Neural crest cell (in vitro differentiated cells): Measurements from ENCODE around the gene KMT2E. TPM values are rescaled to one million over a fixed set of nuclear protein-coding genes. Genes with fewer than 3 reads are reported as not detected.

ENCODE experiments used
- DNase-seq: peaks from one replicate; pipeline ENCODE4 v3.0.0; 2021; ENCODE audit warnings: low read depth, mixed read lengths, low spot score
- H3K27ac Mint-ChIP-seq: one replicate; pipeline ENCODE4 v1.8.0; 2021; ENCODE audit warnings: mild to moderate bottlenecking, mixed read lengths; ENCODE audit not compliant: unreplicated experiment
- H3K27me3 Mint-ChIP-seq: 2 replicates; pipeline ENCODE4 v1.8.0; 2021; ENCODE audit warnings: low read depth, mild to moderate bottlenecking, mixed read lengths
- H3K36me3 Mint-ChIP-seq: 2 replicates; pipeline ENCODE4 v1.8.0; 2021; ENCODE audit warnings: low read depth, mild to moderate bottlenecking, mixed read lengths
- H3K4me1 Mint-ChIP-seq: 2 replicates; pipeline ENCODE4 v1.8.0; 2021; ENCODE audit warnings: mixed read lengths
- H3K4me3 Mint-ChIP-seq: one replicate; pipeline ENCODE4 v1.8.0; 2021; ENCODE audit warnings: mild to moderate bottlenecking, mixed read lengths
- H3K9me3 Mint-ChIP-seq: 2 replicates; pipeline ENCODE4 v1.8.0; 2021; ENCODE audit warnings: mixed read lengths
- CTCF ChIP-seq: fragments of 200-600 bp; sonication (generic); conservative IDR thresholded peaks from 2 replicates; pipeline ENCODE4 v1.5.0; 2021; ENCODE audit warnings: antibody characterized with exemption, mild to moderate bottlenecking
- total RNA-seq: library from RNA; stranded (reverse); gene quantifications from 2 replicates; pipeline ENCODE4 v1.2.1, GENCODE V29; 2021

KMT2E gene
- total RNA-seq, 1 donor from 2014 or later = 75.5 TPM

- Mint-ChIP-seq H3K36me3 (no peaks in the 10 kb centered on the region), H3K9me3 (no peaks in the 10 kb centered on the region), H3K4me1 (peaks cover 81% of the 10 kb centered on the region), H3K27me3 (no peaks in the 10 kb centered on the region), H3K27ac (peak overlapping the region; percentile 1), H3K4me3 (peak overlapping the region; percentile 9)
- no peak for TF ChIP-seq CTCF
- no peak for DNase-seq
Measured at GRCh38 chr7:104980440-104980839, 33.6 kb upstream of the KMT2E start.

DNA sequence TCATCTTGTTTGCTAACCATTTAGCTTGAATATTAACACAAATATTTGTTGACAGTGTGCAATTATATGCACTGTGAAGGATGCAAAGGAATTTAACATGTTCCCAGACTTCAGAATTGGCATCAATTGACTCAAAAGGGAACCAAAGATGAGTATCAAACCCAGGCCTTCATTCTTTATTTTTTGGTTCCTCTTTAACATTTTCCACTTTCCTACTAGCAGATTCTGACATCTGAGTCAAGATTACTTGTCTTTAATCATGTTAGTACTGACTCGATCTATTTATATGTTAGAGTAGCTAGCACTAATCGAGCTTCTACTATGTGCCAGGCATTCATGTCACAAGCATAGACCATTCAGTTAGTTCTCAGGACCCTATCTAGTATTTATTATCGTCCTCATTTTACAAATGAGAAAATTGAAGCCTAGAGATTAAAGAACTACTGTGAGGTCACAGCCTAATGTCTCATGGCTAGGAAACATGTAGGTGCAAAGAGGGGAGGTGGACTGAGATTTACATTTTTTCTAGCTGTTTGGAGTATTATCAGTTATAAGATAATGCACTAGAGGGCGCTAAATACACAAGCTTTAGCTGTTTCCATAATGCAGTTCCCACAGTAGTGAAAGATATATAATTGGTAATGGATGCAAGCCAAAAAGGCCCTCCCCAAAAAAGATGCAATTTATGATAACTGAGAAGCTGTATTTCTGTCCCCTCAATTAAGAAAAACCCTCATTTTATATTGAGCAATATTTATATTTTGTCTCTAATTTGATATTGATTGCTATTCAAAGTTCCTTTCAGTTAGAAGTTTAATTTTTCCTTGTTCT, 32.9 kb upstream of the KMT2E start:
- H3K27ac Mint-ChIP-seq = no peak overlapping the region
- TF ChIP-seq CTCF = peak; percentile 85
- H3K4me1 Mint-ChIP-seq = peaks cover 85% of the 10 kb centered on the region
- no peaks in the 10 kb centered on the region for H3K9me3 Mint-ChIP-seq
- no peaks in the 10 kb centered on the region for H3K36me3 Mint-ChIP-seq
- no peaks in the 10 kb centered on the region for H3K27me3 Mint-ChIP-seq
- no peak for DNase-seq
- peak overlapping the region; percentile 67 for H3K4me3 Mint-ChIP-seq

DNA sequence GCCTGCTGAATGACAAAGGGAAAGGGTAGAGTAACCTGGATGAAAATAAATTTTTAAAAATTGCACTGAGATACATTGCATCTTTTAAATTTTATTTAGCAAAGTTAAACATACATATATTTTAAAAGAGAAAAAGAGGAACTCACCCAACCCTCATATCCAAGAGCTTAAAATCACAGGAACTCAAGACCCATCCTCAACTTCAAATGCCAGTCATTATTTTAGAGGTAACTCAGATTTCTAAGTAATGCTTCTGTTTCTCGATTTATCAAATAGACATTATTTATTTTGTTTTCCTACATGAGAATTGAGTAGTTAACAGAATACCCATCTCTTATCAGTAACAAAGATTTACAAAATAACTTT, 32.4 kb upstream of the KMT2E start:
- peaks cover 90% of the 10 kb centered on the region for H3K4me1 Mint-ChIP-seq
- no peak overlapping the region for H3K27ac Mint-ChIP-seq
- H3K9me3 Mint-ChIP-seq = no peaks in the 10 kb centered on the region
- no peak for DNase-seq
- H3K27me3 Mint-ChIP-seq = no peaks in the 10 kb centered on the region
- H3K36me3 Mint-ChIP-seq = no peaks in the 10 kb centered on the region
- TF ChIP-seq CTCF = no peak
- H3K4me3 Mint-ChIP-seq = peak overlapping the region; percentile 67

DNA sequence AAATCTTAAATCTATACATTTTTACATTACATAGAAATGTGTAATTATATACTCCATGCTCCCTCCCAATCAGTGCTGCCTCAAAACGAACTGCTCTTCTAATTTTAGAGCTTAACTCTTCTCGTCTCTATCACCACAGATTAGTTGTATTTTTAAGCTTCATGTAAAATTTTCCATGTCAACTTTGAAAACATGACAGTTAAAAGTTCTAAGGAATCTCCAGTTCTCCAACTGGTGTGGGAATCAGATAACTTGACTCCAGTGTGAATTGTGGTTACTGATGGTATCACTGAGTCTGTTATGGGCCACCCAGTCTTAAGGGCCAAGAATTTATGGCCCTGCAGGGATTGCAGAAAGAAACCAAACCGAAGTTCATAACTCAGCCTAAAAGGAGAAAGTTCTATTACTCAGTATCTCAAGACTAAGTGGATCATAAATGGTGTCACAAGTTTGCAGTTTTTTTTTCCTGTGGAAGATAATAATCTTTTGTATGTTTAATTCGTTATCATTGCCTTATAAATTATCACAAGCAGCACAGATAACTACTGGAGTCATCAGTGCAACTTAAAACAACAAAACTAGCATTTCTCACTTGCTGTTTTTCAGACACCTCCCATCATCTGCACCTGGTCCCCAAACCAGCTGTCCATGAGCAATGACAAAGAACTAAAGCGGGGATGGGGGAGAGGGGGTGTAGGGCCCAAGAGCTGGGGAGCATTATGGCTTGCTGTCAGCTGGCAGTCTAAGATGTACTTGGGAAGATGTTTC, 31.5 kb upstream of the KMT2E start:
- peak overlapping the region; percentile 100 for H3K27ac Mint-ChIP-seq
- no peaks in the 10 kb centered on the region for H3K27me3 Mint-ChIP-seq
- peak overlapping the region; percentile 96 for H3K4me3 Mint-ChIP-seq
- no peak for DNase-seq
- H3K4me1 Mint-ChIP-seq = peaks cover 82% of the 10 kb centered on the region
- H3K9me3 Mint-ChIP-seq = no peaks in the 10 kb centered on the region
- no peaks in the 10 kb centered on the region for H3K36me3 Mint-ChIP-seq
- no peak for TF ChIP-seq CTCF

GRCh38 chr7:104983076-104983577, 30.9 kb upstream of the KMT2E start:
- H3K27ac Mint-ChIP-seq = peak overlapping the region; percentile 100
- no peaks in the 10 kb centered on the region for H3K27me3 Mint-ChIP-seq
- no peaks in the 10 kb centered on the region for H3K36me3 Mint-ChIP-seq
- peaks cover 78% of the 10 kb centered on the region for H3K4me1 Mint-ChIP-seq
- TF ChIP-seq CTCF = no peak
- H3K9me3 Mint-ChIP-seq = no peaks in the 10 kb centered on the region
- no peak for DNase-seq
- peak overlapping the region; percentile 96 for H3K4me3 Mint-ChIP-seq
